Adipocyte (in vitro differentiated cells): ENCODE measurements around the gene TOMM20.
"Not testable (repeated sequence)": the region's sequence is repeated elsewhere in the genome, so short reads cannot be mapped to it uniquely, and the experiment has no call there.

Experiments used
- DNase-seq: peaks from one replicate; pipeline ENCODE4 v3.0.0-alpha.2; 2015; ENCODE audit warnings: low read depth
- H3K27me3 ChIP-seq: replicated peaks from 2 replicates; pipeline ENCODE4 v1.7.0; 2013; ENCODE audit warnings: mild to moderate bottlenecking, low read length, moderate library complexity; ENCODE audit not compliant: control insufficient read depth, insufficient read depth
- H3K36me3 ChIP-seq: 2 replicates; pipeline ENCODE4 v1.7.0; 2013; ENCODE audit warnings: low read length, mild to moderate bottlenecking, moderate library complexity; ENCODE audit not compliant: control insufficient read depth, insufficient read depth, severe bottlenecking
- H3K4me1 ChIP-seq: 2 replicates; pipeline ENCODE4 v1.7.0; 2013; ENCODE audit warnings: mild to moderate bottlenecking, low read length, moderate library complexity; ENCODE audit not compliant: control insufficient read depth, insufficient read depth
- H3K4me3 ChIP-seq: 2 replicates; pipeline ENCODE4 v1.7.0; 2013; ENCODE audit warnings: mild to moderate bottlenecking, low read length, moderate library complexity
- H3K9ac ChIP-seq: 2 replicates; pipeline ENCODE4 v1.7.0; 2013; ENCODE audit warnings: mild to moderate bottlenecking, low read length, moderate library complexity
- H3K9me3 ChIP-seq: 2 replicates; pipeline ENCODE4 v1.7.0; 2013; ENCODE audit warnings: mild to moderate bottlenecking, low read length, moderate library complexity; ENCODE audit not compliant: control insufficient read depth

The TOMM20 gene

DNA sequence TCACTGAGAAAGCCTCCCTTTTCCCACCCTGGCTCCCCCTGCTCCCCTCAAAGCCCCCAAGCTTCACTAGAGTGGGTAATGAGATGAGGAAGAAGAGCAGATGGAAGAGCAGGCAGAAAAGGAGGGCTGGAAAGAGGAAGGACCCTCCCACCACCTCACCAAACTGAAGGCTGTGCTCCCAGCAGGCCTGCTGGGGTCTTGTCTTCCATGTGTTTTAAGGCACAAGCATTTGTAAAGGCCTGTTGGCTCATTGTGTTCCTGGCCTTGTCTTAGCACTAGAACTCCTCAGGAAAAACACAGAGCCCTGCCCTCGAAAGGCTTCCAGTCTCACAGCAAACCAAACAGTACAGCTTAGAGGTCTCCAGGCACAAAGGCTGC, 51.5 kb downstream of the TOMM20 start:
- DNase-seq: no peak
- no peaks in the 10 kb centered on the region for H3K27me3 ChIP-seq
- H3K4me1 ChIP-seq: peaks cover 69% of the 10 kb centered on the region
- no peaks in the 10 kb centered on the region for H3K36me3 ChIP-seq
- H3K9me3 ChIP-seq: no peaks in the 10 kb centered on the region
- H3K4me3 ChIP-seq: no peak overlapping the region
- H3K9ac ChIP-seq: peak overlapping the region; percentile 18

DNA sequence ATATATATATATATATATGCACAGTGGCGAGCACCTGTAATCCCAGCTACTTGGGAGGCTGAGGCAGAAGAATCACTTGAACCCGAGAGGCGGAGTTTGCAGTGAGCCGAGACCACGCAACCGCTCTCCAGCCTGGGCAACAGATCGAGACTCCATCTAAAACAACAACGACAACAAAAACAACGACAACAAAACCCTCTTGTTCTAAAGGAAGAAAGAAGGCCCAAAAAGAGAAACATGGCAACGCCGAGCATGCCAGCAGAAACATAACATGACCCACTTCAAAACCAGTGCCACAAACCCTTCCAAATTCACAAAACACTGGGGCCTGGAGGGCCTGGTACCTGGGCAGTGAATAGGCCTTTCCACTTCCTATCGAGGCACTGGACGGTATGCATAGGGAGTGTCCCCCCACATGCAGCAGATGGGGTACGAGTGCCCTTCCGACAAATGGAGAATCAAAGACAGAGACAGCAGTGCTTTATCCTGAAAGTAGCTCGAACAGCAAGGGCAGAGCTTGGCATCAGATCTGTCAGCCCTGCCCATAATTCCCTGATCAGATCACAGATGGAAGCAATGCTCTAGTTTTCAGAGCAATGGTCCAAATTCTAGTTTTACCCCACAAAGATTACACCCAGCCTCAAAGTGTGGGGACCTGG, 52.0 kb downstream of the TOMM20 start:
- H3K9ac ChIP-seq: peak overlapping the region; percentile 18
- DNase-seq: no peak
- H3K9me3 ChIP-seq: no peaks in the 10 kb centered on the region
- no peaks in the 10 kb centered on the region for H3K36me3 ChIP-seq
- no peaks in the 10 kb centered on the region for H3K27me3 ChIP-seq
- no peak overlapping the region for H3K4me3 ChIP-seq
- peaks cover 69% of the 10 kb centered on the region for H3K4me1 ChIP-seq

DNA sequence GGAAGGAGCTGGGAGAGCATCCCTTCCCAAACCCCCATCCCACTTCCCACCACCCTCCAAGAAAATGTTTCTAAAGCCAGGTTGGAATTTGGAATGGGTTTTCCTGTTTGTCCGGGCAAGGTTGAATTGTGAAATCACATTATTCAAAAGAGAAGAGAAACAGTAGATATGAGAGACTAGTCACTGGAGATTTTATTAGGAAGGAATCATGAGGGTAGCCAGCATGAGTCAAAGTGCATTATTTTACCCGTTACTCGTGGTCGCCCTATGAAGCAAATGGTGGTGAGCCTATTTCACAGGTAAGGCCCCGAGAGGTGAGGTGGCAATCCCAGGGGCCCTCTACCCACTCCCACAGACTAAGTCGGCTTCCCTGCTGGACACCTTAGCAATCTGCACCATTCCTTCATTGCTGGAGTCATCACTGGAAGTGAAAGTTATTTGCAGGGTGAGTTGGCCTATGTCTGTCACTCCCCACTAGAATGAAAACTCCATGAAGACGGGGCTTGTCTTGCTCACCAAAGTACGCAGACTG, 52.8 kb downstream of the TOMM20 start:
- H3K9ac ChIP-seq: peak overlapping the region; percentile 84
- H3K9me3 ChIP-seq: no peaks in the 10 kb centered on the region
- DNase-seq: no peak
- peaks cover 69% of the 10 kb centered on the region for H3K4me1 ChIP-seq
- no peaks in the 10 kb centered on the region for H3K27me3 ChIP-seq
- no peaks in the 10 kb centered on the region for H3K36me3 ChIP-seq
- peak overlapping the region; percentile 59 for H3K4me3 ChIP-seq

DNA sequence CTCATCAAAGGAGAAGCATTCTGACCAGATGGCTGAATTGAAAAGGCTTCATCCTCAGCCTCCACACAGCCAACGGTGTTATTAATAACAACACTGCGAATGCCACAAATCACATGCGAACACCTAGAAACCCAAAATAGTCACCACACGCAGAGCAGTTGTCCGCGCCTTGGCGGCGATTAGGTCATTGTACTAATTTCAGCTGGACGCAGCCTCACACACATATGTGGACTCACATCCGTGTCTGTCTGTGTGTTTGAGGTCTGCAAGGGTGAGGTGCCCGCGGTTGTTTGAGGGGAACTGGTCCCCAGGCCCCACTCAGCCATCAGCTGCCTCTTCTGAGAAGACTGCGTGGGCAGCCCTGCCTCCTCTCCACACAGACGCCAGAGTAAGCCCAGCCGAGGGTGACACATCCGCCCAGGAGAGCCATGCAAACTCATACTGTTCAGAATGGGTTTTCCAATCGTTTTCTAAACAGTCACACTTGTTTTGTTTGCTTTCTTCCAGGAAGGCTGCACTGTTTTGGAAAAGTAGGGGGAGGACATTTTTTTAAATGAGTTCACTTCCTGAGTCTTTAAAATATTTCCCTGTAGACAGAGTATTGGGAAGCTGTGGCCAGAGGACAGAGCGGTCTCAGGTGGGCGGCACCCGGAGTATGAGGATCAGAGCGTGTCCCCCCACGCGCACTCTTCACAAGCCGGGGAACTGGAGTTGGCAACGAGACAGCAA, 53.4 kb downstream of the TOMM20 start:
- peak overlapping the region; percentile 59 for H3K4me3 ChIP-seq

DNA sequence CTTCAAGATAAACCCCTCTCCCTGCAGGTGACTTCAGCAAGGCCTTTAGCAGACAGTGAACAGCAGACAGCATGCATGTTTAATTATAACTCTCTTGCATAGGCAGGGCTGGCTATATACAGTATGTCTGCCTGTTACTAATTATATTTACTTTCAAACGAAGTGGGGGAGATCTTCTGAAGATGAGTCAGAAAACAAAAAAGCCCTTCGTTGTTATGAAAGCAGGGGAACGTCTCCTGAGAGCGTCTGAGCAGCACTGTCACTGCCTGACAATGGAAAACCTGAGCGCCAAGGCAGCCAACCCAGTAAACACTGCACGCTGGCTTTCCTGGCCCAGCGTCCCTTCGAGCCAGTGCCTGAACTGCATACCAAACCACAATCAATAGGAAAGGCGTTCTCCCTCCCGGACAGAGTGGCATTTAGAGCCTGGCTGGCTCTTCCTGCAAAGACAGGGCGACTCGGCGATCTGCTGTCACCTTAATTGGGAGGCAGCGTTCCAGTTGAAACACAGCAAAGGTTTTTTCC, 54.1 kb downstream of the TOMM20 start:
- Histone ChIP-seq H3K9ac (peak overlapping the region; percentile 84), H3K27me3 (no peaks in the 10 kb centered on the region), H3K4me1 (peaks cover 72% of the 10 kb centered on the region), H3K36me3 (no peaks in the 10 kb centered on the region), H3K9me3 (no peaks in the 10 kb centered on the region), H3K4me3 (peak overlapping the region; percentile 59)
- DNase-seq: peak; percentile 74

More for the DNA sequence above, 53.4 kb downstream of the TOMM20 start:
- H3K27me3 ChIP-seq: no peaks in the 10 kb centered on the region
- peaks cover 72% of the 10 kb centered on the region for H3K4me1 ChIP-seq
- no peaks in the 10 kb centered on the region for H3K36me3 ChIP-seq
- peak overlapping the region; percentile 84 for H3K9ac ChIP-seq
- H3K9me3 ChIP-seq: no peaks in the 10 kb centered on the region
- peak; percentile 82 for DNase-seq

DNA sequence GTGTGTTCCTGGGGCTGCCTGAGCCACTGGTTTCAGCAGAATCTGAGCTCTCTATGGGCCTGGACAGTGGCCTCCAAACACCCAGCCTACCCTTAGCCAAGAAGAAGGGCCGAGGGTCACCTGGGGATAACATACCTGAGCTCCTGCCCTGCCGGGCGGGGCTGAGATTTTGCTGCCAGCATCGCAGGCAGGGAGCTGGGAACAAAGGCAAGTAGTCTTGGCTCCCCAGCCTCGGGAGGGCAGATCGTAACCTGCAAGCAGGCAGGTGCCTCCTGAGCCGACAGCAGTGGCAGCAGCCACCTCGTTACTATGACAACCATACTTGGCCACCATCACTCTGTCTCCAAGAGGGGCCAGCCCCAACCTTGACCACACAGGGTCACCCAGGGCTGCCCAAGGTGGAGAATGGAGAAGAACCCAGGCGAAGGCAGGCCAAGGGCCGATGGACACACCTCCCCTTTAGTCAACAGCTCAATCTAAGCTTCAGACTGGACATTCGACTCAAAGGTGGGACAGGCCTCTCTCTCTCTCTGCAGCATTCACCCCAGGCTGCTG, 54.6 kb downstream of the TOMM20 start:
- H3K36me3 ChIP-seq: no peaks in the 10 kb centered on the region
- peak overlapping the region; percentile 35 for H3K4me3 ChIP-seq
- peak overlapping the region; percentile 84 for H3K9ac ChIP-seq
- H3K4me1 ChIP-seq: peaks cover 68% of the 10 kb centered on the region
- no peaks in the 10 kb centered on the region for H3K27me3 ChIP-seq
- no peaks in the 10 kb centered on the region for H3K9me3 ChIP-seq
- no peak for DNase-seq

DNA sequence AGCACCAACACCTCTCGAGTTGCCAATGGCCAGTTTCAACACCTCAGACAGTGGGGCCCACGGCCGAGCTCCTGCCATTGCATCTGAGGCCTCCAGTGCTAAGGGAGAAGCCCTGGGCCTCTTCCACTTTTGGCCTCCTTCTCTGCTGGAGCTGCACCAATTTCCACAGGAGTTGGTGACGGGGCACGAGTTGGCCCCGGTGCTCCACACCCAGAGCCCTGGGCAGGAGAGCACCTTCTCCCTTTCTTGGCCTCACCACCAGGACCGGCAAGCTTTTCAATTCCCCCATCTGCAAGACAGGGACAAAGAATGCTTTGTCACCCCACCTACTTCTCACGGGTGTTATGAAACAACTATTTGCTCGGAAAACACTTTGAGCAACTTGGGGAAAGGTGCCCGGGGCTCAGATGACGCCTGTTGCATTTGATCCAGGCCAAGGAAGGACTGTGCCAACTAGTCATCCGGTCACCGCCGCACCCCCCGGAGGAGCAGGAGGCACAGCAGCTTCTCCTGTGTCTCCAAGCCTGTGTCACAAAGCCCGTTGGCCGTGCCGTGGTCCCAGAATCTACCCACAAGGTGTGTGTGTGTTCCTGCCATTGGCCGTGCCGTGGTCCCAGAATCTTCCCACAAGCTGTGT, 55.2 kb downstream of the TOMM20 start:
- H3K9me3 ChIP-seq: no peaks in the 10 kb centered on the region
- no peak overlapping the region for H3K4me3 ChIP-seq
- H3K36me3 ChIP-seq: no peaks in the 10 kb centered on the region
- H3K4me1 ChIP-seq: peaks cover 67% of the 10 kb centered on the region
- no peak for DNase-seq
- H3K27me3 ChIP-seq: no peaks in the 10 kb centered on the region
- peak overlapping the region; percentile 84 for H3K9ac ChIP-seq

DNA sequence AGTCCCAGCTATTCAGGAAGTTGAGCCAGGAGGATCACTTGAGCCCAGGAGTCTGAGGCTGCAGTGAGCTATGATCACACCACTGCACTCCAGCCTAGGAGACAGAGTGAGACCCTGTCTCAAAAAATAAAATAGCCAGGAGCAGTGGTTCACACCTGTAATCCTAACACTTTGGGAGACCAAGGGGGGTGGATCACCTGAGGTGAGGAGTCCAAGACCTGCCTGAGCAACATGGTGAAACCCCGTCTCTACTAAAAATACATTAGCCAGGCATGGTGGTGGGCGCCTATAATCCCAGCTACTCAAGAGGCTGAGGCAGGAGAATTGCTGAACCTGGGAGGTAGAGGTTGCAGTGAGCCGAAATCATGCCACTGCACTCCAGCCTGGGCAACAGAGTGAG, 56.1 kb downstream of the TOMM20 start:
- H3K4me1 ChIP-seq: peaks cover 67% of the 10 kb centered on the region
- H3K9ac ChIP-seq, H3K9me3 ChIP-seq, H3K36me3 ChIP-seq, H3K4me3 ChIP-seq, H3K27me3 ChIP-seq, DNase-seq: not testable (repeated sequence)

DNA sequence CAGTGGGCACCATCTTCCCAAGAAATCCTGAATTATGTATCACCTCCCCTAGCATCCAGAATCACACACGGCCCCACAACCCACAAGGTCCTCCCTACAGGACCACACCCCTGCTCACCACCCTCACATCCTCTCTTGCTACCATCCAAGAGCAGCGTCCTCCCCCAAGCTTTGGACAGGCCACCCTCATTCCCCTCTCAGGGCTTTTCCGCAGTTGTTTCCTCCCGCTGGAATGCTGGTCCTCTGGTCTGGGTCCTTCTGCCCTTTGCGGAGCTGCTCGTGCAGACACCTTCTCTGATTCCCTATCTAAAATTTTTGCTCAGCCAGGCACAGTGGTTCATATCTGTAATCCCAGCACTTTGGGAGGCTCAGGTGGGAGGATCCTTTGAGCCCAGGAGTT, 56.5 kb downstream of the TOMM20 start:
- no peak overlapping the region for H3K4me3 ChIP-seq
- H3K4me1 ChIP-seq: peaks cover 67% of the 10 kb centered on the region
- no peak for DNase-seq
- no peak overlapping the region for H3K9ac ChIP-seq
- H3K9me3 ChIP-seq: no peaks in the 10 kb centered on the region
- no peaks in the 10 kb centered on the region for H3K27me3 ChIP-seq
- H3K36me3 ChIP-seq: no peaks in the 10 kb centered on the region

DNA sequence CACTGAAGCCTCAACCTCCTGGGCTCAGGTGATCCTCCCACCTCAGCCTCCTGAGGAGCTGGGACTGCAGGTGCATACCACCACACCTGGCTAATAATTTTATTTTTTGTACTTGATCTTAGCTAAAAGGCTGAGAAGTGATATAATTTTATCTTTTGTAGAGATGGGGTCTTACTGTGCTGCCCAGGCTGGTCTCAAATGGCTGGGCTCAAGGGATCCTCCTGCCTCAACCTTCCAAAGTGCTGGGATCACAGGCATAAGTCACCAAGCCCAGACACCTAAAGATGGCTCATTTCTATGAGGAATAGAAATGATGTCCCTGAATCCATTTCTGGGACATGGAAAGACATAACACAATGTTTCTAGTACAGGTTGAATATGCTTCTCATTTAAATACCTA, 57.8 kb downstream of the TOMM20 start:
- DNase-seq: no peak
- no peaks in the 10 kb centered on the region for H3K36me3 ChIP-seq
- no peaks in the 10 kb centered on the region for H3K9me3 ChIP-seq
- no peak overlapping the region for H3K4me3 ChIP-seq
- no peaks in the 10 kb centered on the region for H3K27me3 ChIP-seq
- H3K9ac ChIP-seq: no peak overlapping the region
- H3K4me1 ChIP-seq: peaks cover 62% of the 10 kb centered on the region
